Erythroblast (primary cell): ENCODE measurements around the gene ALDOB.

Experiments used
- DNase-seq, 2 experiments: peaks; one replicate each; lab custom pipeline; 2025; lab: John Stamatoyannopoulos, UW
- GATA1 ChIP-seq: IDR thresholded peaks from 2 replicates; pipeline ENCODE4 v1.6.1; 2011; ENCODE audit warnings: low read depth, mild to moderate bottlenecking, control low read depth, low read length, moderate library complexity
- POLR2A ChIP-seq: IDR thresholded peaks from 2 replicates; pipeline ENCODE4 v1.6.1; 2011; ENCODE audit warnings: mild to moderate bottlenecking, low read length

The ALDOB gene

GRCh38 chr9:101446732-101447131 lies 11.2 kb upstream of the ALDOB start:
- no peak for TF ChIP-seq POLR2A
- no peak for TF ChIP-seq GATA1
- no peak for DNase-seq

- DNase-seq: no peak
- no peak for TF ChIP-seq POLR2A
- TF ChIP-seq GATA1: no peak
Observed at GRCh38 chr9:101445353-101446029, 9.9 kb upstream of the ALDOB start.

DNA sequence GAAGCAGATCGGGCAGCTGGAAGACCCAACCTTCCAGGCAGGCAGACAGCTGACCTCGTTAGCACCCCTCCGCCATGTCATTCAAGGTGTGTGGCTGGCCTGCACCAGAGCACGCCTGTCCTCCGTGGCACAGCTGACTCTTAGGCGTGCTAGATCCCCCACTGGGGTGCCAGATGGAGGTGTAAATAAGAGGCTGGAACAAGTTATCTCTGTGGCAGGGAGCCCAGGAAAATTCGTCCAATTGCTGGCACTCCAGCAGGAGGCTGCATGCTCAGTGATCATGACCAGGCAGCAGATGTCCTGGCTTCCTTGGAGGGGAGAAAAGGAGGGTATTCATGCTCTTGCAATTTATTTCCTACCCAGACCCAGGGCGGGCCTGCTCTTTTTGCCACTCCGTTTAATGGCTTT lies 7.8 kb upstream of the ALDOB start:
- TF ChIP-seq GATA1 (no peak), POLR2A (no peak)
- DNase-seq: no peak

DNA sequence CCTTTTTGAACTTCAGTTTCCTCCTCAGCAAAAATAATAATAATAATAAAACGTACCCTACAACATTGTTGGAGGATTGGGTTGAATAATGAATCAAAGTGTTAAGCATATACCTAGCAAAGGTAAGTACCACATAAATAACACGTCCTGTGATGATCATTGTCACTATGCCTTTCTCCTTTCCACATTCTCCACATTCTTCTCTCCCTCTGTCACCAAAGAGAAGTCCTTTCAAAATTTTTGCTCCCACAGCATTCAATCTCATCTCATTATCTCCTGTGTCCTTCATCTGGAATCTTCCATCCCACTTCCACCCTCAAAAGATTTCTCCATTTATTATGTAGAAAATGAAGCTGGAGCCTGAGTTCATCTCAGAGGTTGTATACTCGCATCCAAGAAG lies 7.2 kb upstream of the ALDOB start:
- DNase-seq: no peak
- TF ChIP-seq POLR2A (no peak), GATA1 (no peak)

DNA sequence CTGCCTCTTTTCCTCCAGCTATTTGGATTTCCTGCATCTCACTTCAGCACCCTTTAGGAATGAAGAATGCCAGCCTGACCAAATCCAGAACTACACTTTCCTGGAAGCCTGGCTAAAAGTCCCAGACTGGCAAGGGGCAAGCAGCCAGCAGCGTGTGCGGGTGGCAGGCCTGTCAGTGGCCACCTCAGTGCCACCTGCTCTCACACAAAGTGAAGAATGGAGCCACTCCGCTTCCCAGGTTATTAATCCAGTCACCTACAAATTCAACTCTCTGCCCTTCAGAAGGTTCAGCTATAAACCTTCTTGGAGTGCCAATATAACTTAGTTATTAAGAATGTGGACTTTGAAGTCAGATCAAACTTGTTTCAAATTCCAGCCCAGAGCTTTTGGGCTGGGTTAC lies 6.7 kb upstream of the ALDOB start:
- no peak for DNase-seq
- no peak for TF ChIP-seq POLR2A
- no peak for TF ChIP-seq GATA1

DNA sequence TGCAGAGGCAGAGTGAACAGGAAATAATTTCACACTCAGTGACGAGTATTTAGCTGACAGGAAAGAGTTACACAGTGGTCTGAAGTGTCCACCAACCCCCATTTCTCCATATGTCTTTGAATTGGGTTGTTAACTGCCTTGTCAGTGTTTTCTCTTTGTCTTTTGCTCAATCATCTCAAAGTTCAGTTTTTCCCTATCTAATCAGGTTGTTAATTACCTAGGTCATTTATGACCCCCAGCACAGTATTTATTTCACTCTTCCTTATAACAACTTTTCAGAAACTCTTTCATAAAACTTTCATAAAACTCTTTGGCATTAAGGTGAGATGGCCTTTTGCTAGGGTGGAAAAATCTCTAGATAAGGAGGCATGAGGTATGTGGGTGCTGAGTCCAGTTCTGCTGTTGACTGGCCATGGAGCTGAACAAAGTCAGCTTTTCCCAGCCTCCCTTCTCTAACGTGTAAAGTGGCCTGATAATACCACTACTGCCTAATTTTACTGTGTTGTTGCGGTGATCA lies 5.2 kb upstream of the ALDOB start:
- TF ChIP-seq POLR2A (no peak), GATA1 (no peak)
- DNase-seq: no peak

DNA sequence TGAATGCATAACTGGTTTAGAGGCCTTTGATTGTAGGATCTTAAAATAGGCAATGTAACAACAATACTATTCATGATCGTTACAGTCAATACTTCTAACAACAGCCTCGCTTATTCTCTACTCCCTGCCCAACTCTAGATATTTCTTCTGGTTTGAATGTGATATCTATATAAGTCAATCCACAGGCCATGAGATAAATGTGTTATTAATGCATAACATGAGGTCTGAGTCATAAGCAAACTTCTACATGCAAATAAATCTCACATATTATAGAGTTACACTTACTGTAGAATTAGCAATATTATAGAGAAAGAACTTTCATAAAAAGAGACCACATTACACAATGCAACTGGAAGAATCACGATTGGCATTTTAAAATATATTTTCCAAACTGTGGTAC lies 2.9 kb upstream of the ALDOB start:
- TF ChIP-seq POLR2A: no peak
- TF ChIP-seq GATA1: no peak

DNA sequence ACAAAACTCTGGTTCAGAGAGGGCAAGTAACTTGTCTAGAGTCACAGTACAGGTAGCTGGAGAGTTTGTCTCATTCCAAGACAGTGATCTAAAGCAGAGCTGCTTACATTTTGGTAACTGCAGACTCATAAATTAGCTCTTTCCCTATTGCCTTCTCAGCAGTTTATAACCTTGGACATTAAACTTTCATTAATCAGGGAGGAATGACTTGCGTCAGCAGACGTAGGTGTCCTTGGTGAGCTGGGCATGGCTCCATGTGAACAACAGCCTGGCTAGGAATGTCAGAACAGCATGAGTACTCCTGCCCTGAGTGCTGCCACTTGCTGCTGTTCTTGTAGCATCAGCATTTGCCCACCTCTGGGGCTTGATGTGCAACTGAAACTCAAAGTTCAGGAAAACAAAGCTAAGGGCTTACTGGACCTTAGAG lies 2.2 kb upstream of the ALDOB start:
- DNase-seq: no peak
- TF ChIP-seq POLR2A: no peak
- no peak for TF ChIP-seq GATA1

More for the DNA sequence above, 2.9 kb upstream of the ALDOB start:
- DNase-seq: no peak

GRCh38 chr9:101434998-101435397 lies 576 bp downstream of the ALDOB start:
- TF ChIP-seq POLR2A (no peak), GATA1 (no peak)
- DNase-seq: no peak

DNA sequence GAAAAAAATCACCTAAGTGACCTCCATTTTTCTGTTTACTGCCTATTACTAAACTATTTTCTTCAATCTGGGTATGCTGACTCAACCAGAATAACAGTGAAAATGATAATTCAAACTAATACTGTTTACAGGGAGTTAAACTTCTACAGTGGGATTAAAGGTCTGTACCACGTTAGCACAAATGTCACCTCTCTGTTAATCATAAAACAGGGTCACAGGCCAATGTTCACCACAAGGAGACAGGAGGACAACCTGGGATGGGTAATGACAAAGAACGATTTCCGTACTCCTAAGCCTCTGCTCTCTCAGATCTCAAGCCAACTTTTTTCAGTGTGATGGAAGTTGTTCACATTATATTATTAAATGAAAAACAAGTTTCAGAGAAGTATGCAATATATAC lies 2.3 kb downstream of the ALDOB start:
- no peak for TF ChIP-seq POLR2A

GRCh38 chr9:101432740-101433139 lies 2.8 kb downstream of the ALDOB start:
- no peak for DNase-seq
- TF ChIP-seq POLR2A (no peak), GATA1 (no peak)

More for the DNA sequence above, 2.3 kb downstream of the ALDOB start:
- no peak for DNase-seq

- DNase-seq: no peak
- no peak for TF ChIP-seq GATA1
- TF ChIP-seq POLR2A: no peak
Observed at GRCh38 chr9:101432171-101432570, 3.4 kb downstream of the ALDOB start.

DNA sequence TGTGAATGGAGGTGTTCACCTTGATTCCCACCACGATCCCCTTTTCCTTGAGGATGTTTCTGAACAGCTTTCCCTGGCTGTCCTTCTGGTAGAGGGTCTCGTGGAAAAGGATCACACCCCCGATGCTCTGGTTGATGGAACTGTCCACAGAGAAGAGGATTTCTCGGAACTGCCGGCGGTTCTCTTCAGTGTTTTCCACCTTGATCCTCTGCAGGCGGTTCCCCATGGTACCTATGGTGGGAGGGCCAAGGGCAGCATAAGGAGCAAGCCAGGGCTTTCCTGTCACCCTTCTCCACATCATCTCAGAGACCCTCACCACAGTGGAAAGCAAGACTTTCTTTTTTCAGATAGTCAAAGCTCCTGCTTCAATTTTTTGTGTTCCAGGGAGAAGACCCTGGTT lies 5.8 kb downstream of the ALDOB start:
- TF ChIP-seq POLR2A (no peak), GATA1 (no peak)
- DNase-seq: no peak

- no peak for DNase-seq
- TF ChIP-seq GATA1: no peak
- TF ChIP-seq POLR2A: no peak
Observed at GRCh38 chr9:101428909-101429308, 6.7 kb downstream of the ALDOB start.

DNA sequence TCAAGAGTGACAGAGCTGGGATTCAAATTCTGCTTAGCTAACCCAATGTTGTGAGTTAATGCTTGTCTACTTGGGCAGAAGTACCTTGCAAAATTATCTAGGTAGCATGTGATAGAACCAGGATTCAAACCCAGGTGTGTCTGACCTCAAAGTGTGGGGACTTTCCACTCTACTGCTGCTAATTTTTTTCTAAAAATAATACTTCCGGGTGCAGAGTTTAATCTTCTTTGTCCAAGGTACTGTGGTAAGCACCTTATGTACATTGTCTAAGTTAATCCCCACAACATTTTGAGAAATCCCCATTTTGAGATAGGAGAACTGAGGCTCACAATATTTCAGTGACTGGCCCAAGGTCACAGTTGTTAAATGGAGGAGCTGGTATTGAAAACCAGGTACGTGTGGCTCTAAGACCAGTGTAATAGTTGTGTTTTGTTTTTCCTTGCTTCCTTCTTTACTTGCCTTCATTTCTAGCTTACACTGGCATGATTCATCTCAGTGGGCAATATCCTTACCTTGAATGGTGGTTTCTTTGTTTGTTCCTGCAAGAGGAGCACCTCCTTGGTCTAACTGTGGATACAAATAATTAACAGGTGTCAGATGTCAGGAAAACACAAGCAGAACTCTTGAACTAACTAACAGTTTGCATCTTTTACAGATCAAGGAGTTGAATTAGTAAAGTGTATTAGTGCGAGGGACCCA lies 7.5 kb downstream of the ALDOB start:
- TF ChIP-seq GATA1 (no peak), POLR2A (no peak)
- DNase-seq: no peak

DNA sequence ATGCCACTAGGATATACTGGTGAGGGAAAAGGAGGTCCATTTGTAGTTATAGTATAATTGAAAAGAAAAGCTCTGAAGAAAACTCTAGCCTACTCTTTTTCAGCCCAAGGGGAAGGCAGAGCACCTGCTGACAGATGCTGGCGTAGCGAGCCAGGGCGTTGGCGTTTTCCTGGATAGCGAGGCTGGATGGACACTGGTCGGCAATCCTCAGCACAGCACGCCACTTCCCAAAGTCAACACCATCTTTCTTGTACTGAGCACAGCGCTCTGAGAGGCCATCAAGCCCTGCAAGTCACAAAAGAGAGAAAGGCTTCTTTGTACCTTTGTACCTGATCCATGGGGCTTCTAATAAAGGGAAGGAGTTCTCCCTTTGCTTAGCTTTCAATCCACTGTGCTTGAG lies 8.2 kb downstream of the ALDOB start:
- DNase-seq: no peak
- TF ChIP-seq POLR2A (no peak), GATA1 (no peak)
